ENCODE results near the gene ABTB1.

The ABTB1 gene

DNA sequence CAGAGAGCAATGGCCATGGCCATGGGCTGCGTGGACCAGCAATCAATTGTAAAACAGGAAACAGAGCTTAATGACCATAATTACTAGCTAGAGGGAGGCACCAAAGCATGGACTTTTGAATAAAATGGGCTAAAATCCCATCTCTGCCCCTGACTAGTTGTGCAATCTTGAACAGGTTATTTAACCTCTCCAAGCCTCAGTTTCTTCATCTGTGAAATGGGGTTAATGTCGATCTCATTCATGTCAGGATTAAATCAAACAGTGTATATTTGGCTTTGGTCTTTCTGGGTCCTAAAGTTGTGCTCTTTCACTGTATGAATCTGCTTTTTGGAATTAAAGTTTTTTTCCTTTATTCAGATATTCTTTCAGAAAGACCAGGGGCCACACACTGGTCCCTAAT lies 36.1 kb downstream of the ABTB1 start:
- no peak overlapping the region for H3K27ac ChIP-seq
- TF ChIP-seq, protein P1, sequence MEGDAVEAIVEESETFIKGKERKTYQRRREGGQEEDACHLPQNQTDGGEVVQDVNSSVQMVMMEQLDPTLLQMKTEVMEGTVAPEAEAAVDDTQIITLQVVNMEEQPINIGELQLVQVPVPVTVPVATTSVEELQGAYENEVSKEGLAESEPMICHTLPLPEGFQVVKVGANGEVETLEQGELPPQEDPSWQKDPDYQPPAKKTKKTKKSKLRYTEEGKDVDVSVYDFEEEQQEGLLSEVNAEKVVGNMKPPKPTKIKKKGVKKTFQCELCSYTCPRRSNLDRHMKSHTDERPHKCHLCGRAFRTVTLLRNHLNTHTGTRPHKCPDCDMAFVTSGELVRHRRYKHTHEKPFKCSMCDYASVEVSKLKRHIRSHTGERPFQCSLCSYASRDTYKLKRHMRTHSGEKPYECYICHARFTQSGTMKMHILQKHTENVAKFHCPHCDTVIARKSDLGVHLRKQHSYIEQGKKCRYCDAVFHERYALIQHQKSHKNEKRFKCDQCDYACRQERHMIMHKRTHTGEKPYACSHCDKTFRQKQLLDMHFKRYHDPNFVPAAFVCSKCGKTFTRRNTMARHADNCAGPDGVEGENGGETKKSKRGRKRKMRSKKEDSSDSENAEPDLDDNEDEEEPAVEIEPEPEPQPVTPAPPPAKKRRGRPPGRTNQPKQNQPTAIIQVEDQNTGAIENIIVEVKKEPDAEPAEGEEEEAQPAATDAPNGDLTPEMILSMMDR (IDR thresholded peaks at IDR 0.05), result no peak
- TF ChIP-seq ZFX (IDR thresholded peaks at IDR 0.05; ENCODE audit: borderline replicate concordance), result no peak

DNA sequence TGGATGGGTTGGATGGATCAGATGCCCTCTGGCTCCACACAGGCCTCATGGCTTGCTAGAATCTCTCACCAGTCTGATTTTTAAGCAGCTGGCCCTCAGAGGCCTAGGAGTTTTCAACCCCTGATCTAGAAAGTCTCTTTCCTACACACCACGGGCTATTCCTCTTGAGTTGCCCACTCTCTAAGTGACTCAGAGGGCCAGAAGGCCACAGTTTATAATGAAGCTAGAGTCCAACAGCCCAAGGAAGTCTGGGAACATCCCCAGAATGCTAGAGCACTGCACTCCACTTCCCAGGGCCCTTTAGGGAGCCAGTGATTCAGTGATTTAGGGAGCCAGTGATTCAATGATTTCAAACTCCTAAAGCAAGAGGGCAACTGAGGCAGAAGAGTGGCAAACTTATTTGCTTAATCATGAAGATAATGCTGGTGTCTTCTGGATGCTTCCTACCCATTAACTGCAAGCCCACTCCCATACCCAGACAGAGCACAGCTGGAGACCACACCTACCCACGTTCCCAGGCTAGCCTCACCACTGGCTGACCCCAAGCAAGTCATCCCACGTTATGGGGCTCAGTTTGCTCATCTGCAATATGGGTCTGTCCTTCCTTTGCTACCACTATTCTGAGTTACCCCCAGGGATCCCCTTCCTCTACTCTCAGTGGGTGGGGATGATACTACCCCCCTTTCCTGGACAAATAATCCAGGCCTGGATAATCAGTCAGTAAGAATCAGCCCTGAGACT lies 36.7 kb downstream of the ABTB1 start:
- H3K27ac ChIP-seq, result no peak overlapping the region
- TF ChIP-seq, protein P1 (IDR thresholded peaks at IDR 0.05), result no peak
- TF ChIP-seq ZFX (IDR thresholded peaks at IDR 0.05; ENCODE audit: borderline replicate concordance), result no peak

DNA sequence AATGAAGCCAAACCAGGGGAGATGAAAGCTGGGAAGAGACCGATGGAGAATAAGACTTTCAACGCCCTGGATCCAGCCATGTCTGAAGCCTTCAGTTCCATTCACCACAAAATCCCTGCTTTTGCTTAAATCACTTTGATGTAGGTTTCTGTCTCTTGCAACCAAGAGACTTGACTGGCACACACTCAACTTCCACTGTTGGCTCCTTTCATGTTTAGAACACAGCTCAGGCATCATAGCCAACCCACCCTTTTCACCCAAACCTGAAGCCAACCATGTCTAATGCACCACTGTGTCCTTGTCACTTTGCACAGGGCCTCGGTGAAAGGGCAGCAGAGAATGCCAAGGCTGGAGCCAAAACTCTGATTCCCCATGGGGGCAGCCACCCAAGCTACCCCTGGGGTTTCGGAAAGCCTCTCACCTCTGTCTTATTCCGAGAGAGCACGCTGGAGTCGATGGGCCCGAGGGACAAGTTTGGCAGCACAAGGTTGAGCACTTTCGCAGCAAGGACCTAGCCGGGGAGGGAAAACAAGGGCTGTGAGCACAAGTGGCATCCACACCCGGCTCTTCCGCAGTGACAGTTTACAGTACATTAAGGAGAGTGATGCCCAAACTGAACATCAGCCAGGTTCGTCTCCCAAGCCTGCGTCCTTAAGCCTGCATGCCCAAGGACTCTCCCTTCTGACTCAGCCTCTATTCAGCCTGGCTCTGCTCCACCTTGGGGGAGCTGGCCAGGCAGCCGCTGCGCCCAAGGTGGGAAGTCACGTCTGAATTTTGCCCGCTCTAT lies 37.6 kb downstream of the ABTB1 start:
- H3K27ac ChIP-seq, result no peak overlapping the region
- TF ChIP-seq, protein P1 (IDR thresholded peaks at IDR 0.05), result no peak
- no peak for TF ChIP-seq ZFX (IDR thresholded peaks at IDR 0.05; ENCODE audit: borderline replicate concordance)

DNA sequence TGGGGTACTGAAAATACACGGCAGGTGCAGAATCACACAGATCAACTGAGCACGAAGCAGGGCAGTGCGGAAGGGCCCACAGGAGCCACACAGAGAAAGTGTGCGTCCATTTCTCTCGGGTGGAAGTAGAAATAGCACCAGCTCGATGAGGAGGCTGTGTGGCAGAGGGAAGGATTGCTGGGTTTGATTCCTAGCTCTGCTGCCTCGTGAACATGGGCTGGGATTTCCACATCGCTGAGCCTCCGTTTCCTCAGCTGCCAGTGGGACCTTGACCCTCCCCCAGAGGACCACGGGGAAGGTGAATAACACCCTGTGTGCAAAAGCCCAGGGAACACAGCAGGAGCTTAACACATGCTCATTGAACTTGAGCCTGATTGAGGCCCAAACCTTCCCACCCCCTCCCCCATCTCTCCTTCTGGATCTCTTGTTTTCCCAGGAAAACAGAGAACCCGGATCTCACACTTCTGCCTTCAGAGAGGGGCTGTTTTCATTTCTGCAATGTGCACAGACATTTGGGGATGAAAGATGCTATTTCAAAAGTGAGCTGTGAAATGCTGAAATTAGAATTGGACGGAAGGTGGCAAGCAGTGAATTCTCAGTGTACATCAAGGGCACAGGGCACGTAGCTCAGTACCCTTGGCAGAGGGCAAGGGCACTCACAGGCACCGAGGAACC lies 38.4 kb downstream of the ABTB1 start:
- no peak overlapping the region for H3K27ac ChIP-seq
- no peak for TF ChIP-seq ZFX (IDR thresholded peaks at IDR 0.05; ENCODE audit: borderline replicate concordance)
- TF ChIP-seq, protein P1 (IDR thresholded peaks at IDR 0.05), result no peak

DNA sequence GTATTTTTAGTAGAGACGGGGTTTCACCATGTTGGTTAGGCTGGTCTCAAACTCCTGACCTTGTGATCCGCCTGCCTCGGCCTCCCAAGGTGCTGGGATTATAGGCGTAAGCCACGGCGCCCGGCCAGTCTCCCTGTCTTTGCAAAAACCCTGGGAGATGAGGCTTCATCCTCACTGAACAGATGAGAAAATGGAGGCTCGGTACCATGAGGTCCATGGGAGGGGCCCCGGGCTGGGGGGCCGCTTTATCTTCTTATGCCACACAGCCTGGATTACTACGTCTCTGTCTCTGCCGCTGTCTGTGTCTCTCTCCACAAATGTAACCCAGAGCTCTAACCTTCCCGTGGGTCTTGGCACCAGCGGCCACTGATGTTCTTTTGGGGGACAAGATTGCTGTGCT lies 39.1 kb downstream of the ABTB1 start:
- no peak overlapping the region for H3K27ac ChIP-seq
- no peak for TF ChIP-seq ZFX (IDR thresholded peaks at IDR 0.05; ENCODE audit: borderline replicate concordance)
- TF ChIP-seq, protein P1 (IDR thresholded peaks at IDR 0.05), result no peak

DNA sequence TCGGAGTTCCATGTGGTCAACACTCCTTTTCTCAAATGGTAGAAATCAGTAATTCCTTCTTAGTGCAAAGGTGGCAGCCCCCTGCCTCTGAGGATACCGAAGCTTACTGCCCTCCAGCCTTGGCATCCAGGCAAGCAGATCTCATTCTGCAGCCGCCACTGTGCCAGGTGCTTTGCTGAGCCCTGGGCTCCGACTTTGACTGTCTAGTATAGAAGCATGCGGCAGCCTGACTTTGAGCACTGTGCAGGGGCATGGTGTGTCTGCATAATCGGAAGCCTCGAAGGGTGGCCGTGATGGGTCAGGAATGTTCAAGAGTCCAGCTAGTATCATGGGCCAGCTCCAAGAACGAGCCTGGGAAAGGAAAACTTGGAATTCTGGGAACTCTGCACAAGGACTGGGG lies 39.7 kb downstream of the ABTB1 start:
- TF ChIP-seq ZFX (IDR thresholded peaks at IDR 0.05; ENCODE audit: borderline replicate concordance), result no peak
- TF ChIP-seq, protein P1 (IDR thresholded peaks at IDR 0.05), result no peak
- H3K27ac ChIP-seq, result no peak overlapping the region
